Fibroblast of lung (primary cell): ENCODE measurements around the gene CXCL6. TPM values are rescaled to one million over a fixed set of nuclear protein-coding genes. Genes with fewer than 3 reads are reported as not detected.

Experiments used
- DNase-seq, 2 donors: peaks; one replicate each; pipeline versions ENCODE4 v3.0.0 to v3.0.0-alpha.2; 2010; ENCODE audit warnings: low read depth in 2 of 2
- H2AFZ ChIP-seq: 2 replicates; pipeline ENCODE4 v1.5.1; 2012; ENCODE audit warnings: low read length, control low read depth, inconsistent platforms
- H3K27ac ChIP-seq: 2 replicates; pipeline ENCODE4 v1.5.1; 2011; ENCODE audit warnings: low read length, control low read depth; ENCODE audit not compliant: insufficient read depth
- H3K27me3 ChIP-seq: 2 replicates; pipeline ENCODE4 v1.5.1; 2011; ENCODE audit warnings: mild to moderate bottlenecking, low read length; ENCODE audit not compliant: control insufficient read depth, insufficient read depth
- H3K36me3 ChIP-seq: 2 replicates; pipeline ENCODE4 v1.5.1; 2011; ENCODE audit warnings: low read length; ENCODE audit not compliant: control insufficient read depth, insufficient read depth
- H3K4me1 ChIP-seq: 2 replicates; pipeline ENCODE4 v1.5.1; 2011; ENCODE audit warnings: low read length; ENCODE audit not compliant: control insufficient read depth, insufficient read depth; ENCODE audit errors: extremely low read depth
- H3K4me2 ChIP-seq: 2 replicates; pipeline ENCODE4 v1.5.1; 2011; ENCODE audit warnings: low read length, control low read depth; ENCODE audit not compliant: insufficient read depth; ENCODE audit errors: extremely low read depth
- H3K4me3 ChIP-seq, 4 experiments: fragments of 200-600 bp in 1 of 4; sonication (generic) in 1 of 4; replicated peaks in 1 of 4; 2 replicates each; pipeline ENCODE4 v1.5.1; 2011 to 2016; ENCODE audit warnings: low read length in 4 of 4, low read depth in 3 of 4, mild to moderate bottlenecking in 3 of 4, control low read depth in 2 of 4, inconsistent platforms in 1 of 4, mixed read lengths in 1 of 4; ENCODE audit not compliant: insufficient read depth in 1 of 4; ENCODE audit errors: control extremely low read depth in 1 of 4
- H3K79me2 ChIP-seq: 2 replicates; pipeline ENCODE4 v1.5.1; 2012; ENCODE audit warnings: mild to moderate bottlenecking, low read length, inconsistent platforms; ENCODE audit not compliant: control insufficient read depth, insufficient read depth
- H3K9ac ChIP-seq: 2 replicates; pipeline ENCODE4 v1.5.1; 2011; ENCODE audit warnings: mild to moderate bottlenecking, low read length, control low read depth; ENCODE audit not compliant: insufficient read depth
- H3K9me3 ChIP-seq: 2 replicates; pipeline ENCODE4 v1.5.1; 2012; ENCODE audit warnings: low read depth, low read length; ENCODE audit not compliant: control insufficient read depth, insufficient read depth
- H4K20me1 ChIP-seq: 2 replicates; pipeline ENCODE4 v1.5.1; 2011; ENCODE audit warnings: low read length; ENCODE audit not compliant: control insufficient read depth, insufficient read depth; ENCODE audit errors: extremely low read depth
- CTCF ChIP-seq, 2 donors: IDR thresholded peaks in 1 of 2; conservative IDR thresholded peaks in 1 of 2; 1 replicate in 1 of 2; 2 replicates in 1 of 2; pipeline ENCODE4 v1.5.1; 2011 to 2012; ENCODE audit warnings: low read length in 2 of 2, control low read depth in 1 of 2, inconsistent platforms in 1 of 2, low read depth in 1 of 2, mild to moderate bottlenecking in 1 of 2
- EZH2 ChIP-seq: IDR thresholded peaks from 2 replicates; pipeline ENCODE4 v1.5.1; 2012; ENCODE audit warnings: low read length, control low read depth, mild to moderate bottlenecking; ENCODE audit errors: missing control alignments
- polyA plus RNA-seq, 2 donors: library from polyadenylated mRNA; depleted of rRNA in 1 of 2; stranded (reverse) in 1 of 2; unstranded in 1 of 2; fragments of >200 nt; gene quantifications; 2 replicates each; pipeline ENCODE4 v1.2.1, GENCODE V29; 2011 to 2012; ENCODE audit warnings: missing spikeins in 1 of 2
- total RNA-seq: library from RNA; depleted of rRNA; stranded (reverse); fragments of >200 nt; gene quantifications from 2 replicates; pipeline ENCODE4 v1.2.1, GENCODE V29; 2014

The CXCL6 gene
- total and polyA plus RNA-seq, 2 donors (not counting 1 experiment from before 2014, with no cell fraction given): 0.17 to 0.66 TPM

- Histone ChIP-seq H3K9me3 (no peaks in the 10 kb centered on the region), H3K27ac (no peak overlapping the region), H3K4me1 (no peaks in the 10 kb centered on the region), H3K79me2 (no peaks in the 10 kb centered on the region), H3K4me2 (no peak overlapping the region), H2AFZ (no peak overlapping the region), H4K20me1 (no peaks in the 10 kb centered on the region), H3K4me3 (no peak overlapping the region), H3K9ac (no peak overlapping the region), H3K36me3 (no peaks in the 10 kb centered on the region), H3K27me3 (no peaks in the 10 kb centered on the region)
- TF ChIP-seq CTCF (conservative IDR thresholded peaks at IDR 0.05 in 1 of 2, IDR thresholded peaks at IDR 0.05 in 1 of 2; ENCODE audit: low read depth in 1 of 2, low read length in 2 of 2) (peak in 1 of 2 donors; percentile 28), EZH2 (no peak)
- no peak for DNase-seq
Observed at GRCh38 chr4:73864365-73864764, 27.9 kb downstream of the CXCL6 start.

GRCh38 chr4:73864961-73865360 is 28.5 kb downstream of the CXCL6 start:
- Histone ChIP-seq H3K9me3 (no peaks in the 10 kb centered on the region), H3K4me1 (no peaks in the 10 kb centered on the region), H3K4me3 (no peak overlapping the region), H3K79me2 (no peaks in the 10 kb centered on the region), H3K4me2 (no peak overlapping the region), H3K36me3 (no peaks in the 10 kb centered on the region), H3K27me3 (no peaks in the 10 kb centered on the region), H3K27ac (no peak overlapping the region), H4K20me1 (no peaks in the 10 kb centered on the region), H2AFZ (no peak overlapping the region), H3K9ac (no peak overlapping the region)
- TF ChIP-seq EZH2 (no peak), CTCF (conservative IDR thresholded peaks at IDR 0.05 in 1 of 2, IDR thresholded peaks at IDR 0.05 in 1 of 2; ENCODE audit: low read depth in 1 of 2, low read length in 2 of 2) (no peak)
- DNase-seq: no peak

GRCh38 chr4:73865431-73866096 is 29.1 kb downstream of the CXCL6 start:
- Histone ChIP-seq H3K36me3 (no peaks in the 10 kb centered on the region), H3K4me1 (no peaks in the 10 kb centered on the region), H3K9me3 (no peaks in the 10 kb centered on the region), H4K20me1 (no peaks in the 10 kb centered on the region), H3K79me2 (no peaks in the 10 kb centered on the region), H3K27me3 (no peaks in the 10 kb centered on the region), H2AFZ (no peak overlapping the region), H3K4me3 (no peak overlapping the region), H3K4me2 (no peak overlapping the region), H3K9ac (no peak overlapping the region), H3K27ac (no peak overlapping the region)
- no peak for TF ChIP-seq EZH2
- TF ChIP-seq CTCF (conservative IDR thresholded peaks at IDR 0.05 in 1 of 2, IDR thresholded peaks at IDR 0.05 in 1 of 2; ENCODE audit: low read depth in 1 of 2, low read length in 2 of 2): no peak
- no peak for DNase-seq
